ENCODE results near the gene UGT2A2.

The UGT2A2 gene

DNA sequence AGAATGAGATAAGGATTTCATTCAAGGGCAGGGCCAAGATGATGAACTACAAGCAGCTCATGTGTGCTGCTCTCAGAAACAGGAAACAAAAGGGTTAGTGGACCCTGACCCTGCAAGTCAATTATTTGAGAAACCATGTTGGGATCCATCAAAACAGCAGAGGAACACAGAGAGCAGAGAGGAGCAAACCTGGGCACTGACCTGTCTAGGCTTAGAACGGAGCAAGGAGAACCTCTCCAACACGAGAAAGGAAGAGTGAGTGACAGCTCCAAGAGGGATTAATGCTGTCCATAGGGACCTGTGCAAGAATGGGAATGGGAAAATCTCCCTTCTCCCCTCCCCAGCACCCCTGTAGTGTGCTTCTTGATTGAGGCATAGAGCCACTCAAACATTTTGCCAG lies 89.8 kb downstream of the UGT2A2 start:
- Histone ChIP-seq H3K4me1 (ENCODE audit: insufficient read depth, low read length) (no peaks in the 10 kb centered on the region), H3K27ac (ENCODE audit: low read length) (no peak overlapping the region), H3K27me3 (ENCODE audit: insufficient read depth, low read length, poor library complexity) (no peaks in the 10 kb centered on the region), H3K9ac (ENCODE audit: low read depth, low read length) (no peak overlapping the region), H3K4me3 (ENCODE audit: low read depth in 1 of 2, low read length in 2 of 2) (no peak overlapping the region), H2AFZ (ENCODE audit: low read depth, low read length) (no peak overlapping the region), H3K79me2 (ENCODE audit: insufficient read depth, low read length) (no peaks in the 10 kb centered on the region), H3K36me3 (ENCODE audit: insufficient read depth, low read length) (no peaks in the 10 kb centered on the region), H3K4me2 (ENCODE audit: insufficient read depth, low read length) (no peak overlapping the region), H4K20me1 (ENCODE audit: insufficient read depth, low read length) (no peaks in the 10 kb centered on the region), H3K9me3 (ENCODE audit: insufficient read depth, low read length, severe bottlenecking) (no peaks in the 10 kb centered on the region)
- DNase-seq (no peak), ATAC-seq (ENCODE audit: insufficient read depth, low read depth) (no peak)
- no peak for TF ChIP-seq EZH2 (IDR thresholded peaks at IDR 0.05; ENCODE audit: borderline replicate concordance, low read depth, low read length, severe bottlenecking)
- TF ChIP-seq, protein P1, sequence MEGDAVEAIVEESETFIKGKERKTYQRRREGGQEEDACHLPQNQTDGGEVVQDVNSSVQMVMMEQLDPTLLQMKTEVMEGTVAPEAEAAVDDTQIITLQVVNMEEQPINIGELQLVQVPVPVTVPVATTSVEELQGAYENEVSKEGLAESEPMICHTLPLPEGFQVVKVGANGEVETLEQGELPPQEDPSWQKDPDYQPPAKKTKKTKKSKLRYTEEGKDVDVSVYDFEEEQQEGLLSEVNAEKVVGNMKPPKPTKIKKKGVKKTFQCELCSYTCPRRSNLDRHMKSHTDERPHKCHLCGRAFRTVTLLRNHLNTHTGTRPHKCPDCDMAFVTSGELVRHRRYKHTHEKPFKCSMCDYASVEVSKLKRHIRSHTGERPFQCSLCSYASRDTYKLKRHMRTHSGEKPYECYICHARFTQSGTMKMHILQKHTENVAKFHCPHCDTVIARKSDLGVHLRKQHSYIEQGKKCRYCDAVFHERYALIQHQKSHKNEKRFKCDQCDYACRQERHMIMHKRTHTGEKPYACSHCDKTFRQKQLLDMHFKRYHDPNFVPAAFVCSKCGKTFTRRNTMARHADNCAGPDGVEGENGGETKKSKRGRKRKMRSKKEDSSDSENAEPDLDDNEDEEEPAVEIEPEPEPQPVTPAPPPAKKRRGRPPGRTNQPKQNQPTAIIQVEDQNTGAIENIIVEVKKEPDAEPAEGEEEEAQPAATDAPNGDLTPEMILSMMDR (IDR thresholded peaks at IDR 0.05; ENCODE audit: borderline replicate concordance, extremely low read depth, low read length, poor library complexity, severe bottlenecking), result no peak

DNA sequence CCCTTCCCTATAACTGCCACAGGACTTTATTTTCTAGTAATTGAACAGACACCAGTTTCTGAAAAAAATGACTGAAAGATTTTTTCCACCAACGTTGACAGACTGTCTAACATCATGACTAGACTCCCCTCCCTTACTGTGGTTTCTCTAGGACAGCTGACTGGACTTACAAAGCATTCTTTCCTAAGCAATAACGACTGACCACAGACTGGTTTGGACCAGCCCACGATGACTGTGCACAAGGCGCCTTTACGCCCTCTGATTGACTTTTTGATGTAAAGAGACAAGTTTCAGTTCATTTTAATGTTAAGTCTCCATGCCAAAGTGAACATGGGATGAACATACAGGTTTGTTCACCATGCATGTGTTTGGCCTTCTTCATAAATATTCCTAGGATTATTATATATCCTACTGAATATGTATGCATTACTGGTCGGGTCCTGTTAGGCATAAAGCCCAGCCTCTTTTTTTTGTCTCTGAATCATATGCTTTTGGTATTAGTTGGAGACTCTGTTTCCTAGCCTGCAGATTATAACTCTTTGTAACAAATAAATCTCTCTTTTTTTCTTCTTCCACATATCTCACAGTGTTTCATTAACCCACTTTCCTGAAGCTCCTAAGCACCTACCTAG lies 93.2 kb downstream of the UGT2A2 start:
- Histone ChIP-seq H3K36me3 (ENCODE audit: insufficient read depth, low read length) (no peaks in the 10 kb centered on the region), H3K4me2 (ENCODE audit: insufficient read depth, low read length) (no peak overlapping the region), H3K27ac (ENCODE audit: low read length) (no peak overlapping the region), H3K9ac (ENCODE audit: low read depth, low read length) (no peak overlapping the region), H3K4me3 (ENCODE audit: low read depth in 1 of 2, low read length in 2 of 2) (no peak overlapping the region), H3K4me1 (ENCODE audit: insufficient read depth, low read length) (no peaks in the 10 kb centered on the region), H3K9me3 (ENCODE audit: insufficient read depth, low read length, severe bottlenecking) (no peaks in the 10 kb centered on the region), H3K79me2 (ENCODE audit: insufficient read depth, low read length) (no peaks in the 10 kb centered on the region), H3K27me3 (ENCODE audit: insufficient read depth, low read length, poor library complexity) (no peaks in the 10 kb centered on the region), H2AFZ (ENCODE audit: low read depth, low read length) (no peak overlapping the region), H4K20me1 (ENCODE audit: insufficient read depth, low read length) (no peaks in the 10 kb centered on the region)
- DNase-seq (no peak), ATAC-seq (ENCODE audit: insufficient read depth, low read depth) (no peak)
- TF ChIP-seq, protein P1 (IDR thresholded peaks at IDR 0.05; ENCODE audit: borderline replicate concordance, extremely low read depth, low read length, poor library complexity, severe bottlenecking), result no peak
- TF ChIP-seq EZH2 (IDR thresholded peaks at IDR 0.05; ENCODE audit: borderline replicate concordance, low read depth, low read length, severe bottlenecking), result no peak

Measured in DND-41 (cell line).